ENCODE data around the gene TMEM229B. TPM values are rescaled to one million over a fixed set of nuclear protein-coding genes. Genes with fewer than 3 reads are reported as not detected.

The TMEM229B gene
- polyA plus RNA-seq (2013, experiment 1 of 2; ENCODE audit: insufficient read length): 0.10 TPM
- 0.13 TPM for polyA plus RNA-seq (2013, experiment 2 of 2; ENCODE audit: insufficient read length)

DNA sequence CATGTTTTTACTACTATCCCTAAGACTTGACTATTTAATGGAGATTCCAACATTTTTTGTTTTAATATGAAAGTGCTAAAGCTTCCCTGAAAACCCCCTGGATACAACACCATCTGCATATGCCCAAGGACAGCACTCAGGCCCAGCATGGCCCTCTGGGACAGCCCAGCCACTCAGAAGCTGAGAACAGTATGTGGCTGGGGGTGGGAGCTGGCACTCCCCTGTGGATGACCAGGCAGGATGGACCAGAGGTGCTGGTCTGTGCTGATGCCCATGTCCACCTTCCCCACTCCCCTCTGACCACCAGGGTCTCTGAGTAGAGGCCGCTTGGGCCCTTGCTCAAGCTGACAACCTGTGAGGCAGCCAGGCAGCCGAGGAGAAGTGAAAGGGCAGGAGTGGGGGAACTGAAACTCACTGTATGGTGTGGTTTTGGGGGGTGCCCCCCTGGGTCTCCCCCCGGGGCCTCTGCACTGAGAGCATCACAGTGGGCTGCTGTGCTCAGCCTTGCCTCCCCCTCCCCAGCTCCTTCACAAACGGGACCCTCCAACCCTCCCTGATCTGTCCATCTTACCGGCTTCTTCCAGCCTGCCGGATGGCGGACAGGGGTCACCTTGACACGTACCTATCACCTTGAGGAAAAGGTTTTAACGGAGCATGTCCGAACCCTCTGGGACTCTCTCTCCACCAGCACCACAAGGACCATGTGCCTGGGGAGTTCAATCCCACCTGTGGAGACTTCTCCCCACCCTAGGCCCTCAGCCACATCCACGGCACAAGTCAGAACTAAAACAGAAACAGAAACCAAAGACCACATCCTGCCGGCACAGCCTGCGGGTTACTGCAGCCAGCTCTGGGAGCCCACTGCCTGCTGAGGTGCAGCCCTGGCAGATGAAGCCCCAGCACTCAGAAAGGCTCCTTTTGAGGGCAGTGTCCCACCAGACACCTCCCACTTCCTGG is at the start of gene TMEM229B:
Gene TMEM229B, minus strand, starts transcription at position 785 of the 957 bp plus-strand sequence. CDS start 14,798 bp downstream, outside the sequence.
- DNase-seq: no peak

DNA sequence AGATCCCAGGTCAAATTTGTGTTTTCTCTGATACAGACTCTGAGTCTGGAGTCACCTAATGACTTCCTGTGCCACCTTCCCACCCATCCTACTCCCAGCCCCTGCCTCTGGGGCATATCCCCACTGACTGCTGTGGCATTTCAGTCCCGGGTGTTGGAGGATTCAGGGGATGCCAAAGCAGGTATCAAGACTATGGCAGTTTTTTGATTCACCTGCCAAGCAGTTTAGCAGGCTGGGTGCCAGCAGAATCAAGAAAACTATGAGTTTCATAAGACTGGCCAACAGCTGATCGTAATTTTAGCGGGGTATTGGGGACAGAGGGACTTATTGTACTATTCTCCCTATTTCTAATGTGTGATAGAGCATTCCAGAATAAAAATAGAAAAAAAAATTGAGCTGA is 49.2 kb upstream of the TMEM229B start:
- DNase-seq: no peak

DNA sequence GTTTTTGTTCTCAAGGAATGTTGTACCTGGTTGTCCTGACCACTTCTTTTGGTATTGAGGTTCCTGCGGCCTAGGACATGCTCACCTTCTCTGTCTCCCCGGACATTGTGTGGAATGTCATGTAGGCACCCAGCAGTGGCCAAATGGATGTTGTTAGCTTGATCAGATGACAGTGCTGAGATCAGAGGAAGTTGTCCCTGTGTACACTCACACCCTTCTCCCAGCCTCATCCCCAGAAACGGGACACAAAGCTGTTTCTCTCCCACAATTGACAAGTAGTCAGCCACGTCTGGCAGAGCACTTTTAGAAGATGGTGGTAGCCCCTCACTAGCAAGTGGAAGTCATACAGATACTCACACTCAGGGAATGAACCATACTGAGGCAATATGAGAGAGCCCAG is 47.6 kb upstream of the TMEM229B start:
- no peak for DNase-seq

DNA sequence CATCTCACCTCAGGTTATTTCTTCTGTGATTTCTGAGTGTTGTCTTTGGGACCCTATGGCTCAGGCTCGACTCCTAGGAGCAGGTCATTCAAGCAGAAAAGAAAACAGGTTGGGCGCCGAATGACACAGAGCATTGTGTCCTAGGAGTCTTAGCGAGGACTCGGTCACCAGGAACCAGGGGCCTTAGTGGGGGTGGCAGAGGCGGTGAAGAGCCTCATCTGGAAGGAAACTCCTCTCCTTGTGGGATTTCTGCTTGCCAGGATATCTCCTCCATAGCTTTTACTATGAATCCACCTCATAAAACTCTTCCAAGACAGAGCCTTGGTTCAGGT is 45.2 kb upstream of the TMEM229B start:
- no peak for DNase-seq

DNA sequence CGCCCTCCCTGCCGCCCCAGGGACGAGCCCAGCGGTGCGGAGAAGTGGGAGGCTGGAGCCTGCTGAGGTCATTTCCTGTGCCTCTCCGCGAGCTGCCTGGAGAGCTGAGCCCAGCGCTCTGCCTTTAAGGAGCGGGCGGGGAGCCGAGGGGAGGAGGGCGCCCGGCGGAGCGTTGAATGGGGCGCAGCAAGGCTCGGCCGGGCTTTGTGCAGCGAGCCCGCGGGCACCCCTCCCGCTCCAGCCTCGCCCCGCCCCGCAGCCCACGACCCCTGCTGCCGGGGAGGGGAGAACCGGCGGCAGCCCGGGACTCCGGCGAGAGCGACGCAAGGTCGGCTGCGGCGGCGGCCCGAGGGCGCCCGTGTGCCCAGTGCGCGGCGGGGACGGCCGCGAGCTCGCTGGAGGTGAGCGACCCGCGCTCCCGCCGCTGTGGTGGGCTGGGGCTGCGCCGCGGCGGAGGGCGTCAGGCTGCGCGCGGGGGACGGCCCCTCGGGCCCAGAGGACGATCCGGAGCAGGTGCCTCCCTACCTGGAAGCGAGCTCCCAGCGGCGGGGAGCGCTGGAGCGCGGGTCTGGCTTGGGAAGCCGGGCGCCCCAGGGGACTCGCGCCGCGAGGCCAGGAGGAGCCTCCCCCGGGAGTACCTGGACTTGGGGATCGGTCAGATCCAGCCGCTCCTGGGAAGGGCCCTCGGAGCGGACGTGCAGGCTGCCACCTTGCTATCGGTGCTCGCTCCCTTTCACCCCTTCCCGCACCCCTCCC is 44.7 kb upstream of the TMEM229B start, which contains the start of gene PLEKHH1:
Gene PLEKHH1, plus strand, starts transcription at position 293 of the 756 bp plus-strand sequence. CDS start 8,578 bp downstream, outside the sequence.
- peak; percentile 74 for DNase-seq

DNA sequence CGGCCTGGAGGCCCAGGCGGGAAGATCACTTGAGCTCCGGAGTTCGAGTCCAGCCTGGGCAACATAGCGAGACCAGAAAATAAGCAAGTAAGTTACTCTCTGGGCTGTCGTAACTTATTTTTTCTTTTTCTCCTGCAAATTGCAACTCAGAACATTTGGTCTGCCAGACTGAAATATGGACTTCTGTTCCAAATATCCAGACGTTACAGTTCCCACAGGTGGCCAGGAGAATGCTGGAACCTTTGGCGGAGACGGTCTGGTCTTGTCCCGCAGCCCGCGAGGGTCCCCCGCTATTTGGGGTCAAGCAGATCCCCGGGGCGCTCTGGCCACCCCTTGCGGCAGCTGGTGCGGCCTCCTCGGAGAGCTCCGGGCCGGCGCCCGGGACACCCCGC is 44.1 kb upstream of the TMEM229B start:
- no peak for DNase-seq

DNA sequence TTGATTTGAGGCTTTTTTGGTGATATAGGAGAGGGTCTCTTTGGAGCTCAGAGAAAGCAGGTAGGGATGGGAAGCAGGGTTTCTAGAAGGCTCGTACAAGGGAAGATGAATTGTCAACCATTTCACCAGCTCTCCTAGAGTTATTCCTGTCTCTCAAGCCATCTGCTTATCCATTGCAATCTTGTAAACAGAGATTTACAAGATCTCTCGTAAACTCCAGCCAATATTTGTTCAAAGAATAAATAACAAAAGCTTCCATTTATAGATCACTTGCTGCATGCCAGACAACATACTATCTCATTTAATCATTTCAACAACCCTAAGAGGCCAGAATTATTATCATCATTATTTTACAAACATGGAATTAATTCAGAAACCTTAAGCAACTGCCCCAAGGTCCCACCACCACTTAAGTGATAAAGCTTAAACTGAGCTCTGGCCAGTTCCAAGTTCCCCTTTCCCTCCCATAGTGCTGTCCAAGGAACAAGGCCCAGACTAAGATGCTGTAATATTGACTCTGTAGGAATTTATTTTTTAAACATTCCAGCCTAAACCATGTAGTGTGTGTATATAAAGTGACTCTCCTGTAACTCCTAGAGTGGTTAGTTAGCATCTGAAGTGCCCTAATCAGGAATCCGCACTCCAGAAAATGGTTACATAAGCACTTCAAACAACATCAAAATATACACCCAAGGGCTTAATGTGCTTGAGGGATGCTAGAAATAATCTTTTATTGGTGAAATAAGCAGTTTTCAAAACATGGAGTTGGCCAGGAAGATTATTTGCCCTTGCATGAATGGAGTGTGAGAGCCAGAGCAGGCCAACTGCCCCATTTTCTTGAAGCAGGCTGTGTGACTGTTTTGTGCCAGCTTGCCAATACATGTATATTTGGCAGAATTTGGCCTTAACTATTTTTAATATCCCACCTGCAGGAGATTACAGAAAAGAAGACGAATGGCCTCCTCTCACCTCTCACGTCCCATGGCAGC is 41.7 kb upstream of the TMEM229B start:
- DNase-seq: no peak

DNA sequence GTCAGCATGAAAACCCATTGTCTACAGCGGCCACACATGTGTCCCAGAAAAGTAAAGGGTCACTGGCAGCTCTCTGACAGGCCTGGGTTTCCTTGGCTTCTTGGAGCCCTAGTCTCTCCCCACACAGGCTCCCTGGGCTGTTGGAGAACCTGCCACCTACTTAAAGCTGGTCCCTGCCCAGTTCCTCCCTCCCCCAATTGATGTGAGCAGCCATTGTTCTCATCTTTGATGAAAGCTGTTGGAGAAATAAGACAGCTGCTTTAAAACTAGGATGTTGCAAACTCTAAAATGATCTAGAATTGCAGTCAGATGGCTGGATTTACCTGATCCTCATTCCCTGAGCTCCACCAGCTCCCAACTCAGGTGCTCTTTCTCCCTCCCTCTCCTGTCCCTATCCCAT is 39.8 kb upstream of the TMEM229B start:
- DNase-seq: no peak

DNA sequence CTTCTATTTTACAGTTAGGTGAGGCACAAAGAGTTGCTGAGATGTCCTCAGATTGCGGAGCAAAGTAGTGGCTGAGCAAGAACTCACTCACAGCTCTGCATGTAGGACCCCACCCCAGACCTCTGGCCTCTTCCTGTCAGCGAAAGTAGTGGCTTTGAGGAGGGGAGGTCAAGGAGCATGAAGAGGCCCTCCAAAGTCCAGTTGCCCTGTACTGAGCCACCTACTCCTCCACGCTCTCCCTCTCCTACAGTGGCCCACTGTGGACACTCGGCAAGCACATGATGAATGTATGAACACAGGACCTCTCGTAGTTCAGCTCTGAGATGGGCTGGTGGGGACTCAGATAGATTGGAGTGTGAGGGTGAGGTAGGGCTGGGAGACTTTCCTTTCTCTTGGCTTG is 39.2 kb upstream of the TMEM229B start:
- DNase-seq: no peak

DNA sequence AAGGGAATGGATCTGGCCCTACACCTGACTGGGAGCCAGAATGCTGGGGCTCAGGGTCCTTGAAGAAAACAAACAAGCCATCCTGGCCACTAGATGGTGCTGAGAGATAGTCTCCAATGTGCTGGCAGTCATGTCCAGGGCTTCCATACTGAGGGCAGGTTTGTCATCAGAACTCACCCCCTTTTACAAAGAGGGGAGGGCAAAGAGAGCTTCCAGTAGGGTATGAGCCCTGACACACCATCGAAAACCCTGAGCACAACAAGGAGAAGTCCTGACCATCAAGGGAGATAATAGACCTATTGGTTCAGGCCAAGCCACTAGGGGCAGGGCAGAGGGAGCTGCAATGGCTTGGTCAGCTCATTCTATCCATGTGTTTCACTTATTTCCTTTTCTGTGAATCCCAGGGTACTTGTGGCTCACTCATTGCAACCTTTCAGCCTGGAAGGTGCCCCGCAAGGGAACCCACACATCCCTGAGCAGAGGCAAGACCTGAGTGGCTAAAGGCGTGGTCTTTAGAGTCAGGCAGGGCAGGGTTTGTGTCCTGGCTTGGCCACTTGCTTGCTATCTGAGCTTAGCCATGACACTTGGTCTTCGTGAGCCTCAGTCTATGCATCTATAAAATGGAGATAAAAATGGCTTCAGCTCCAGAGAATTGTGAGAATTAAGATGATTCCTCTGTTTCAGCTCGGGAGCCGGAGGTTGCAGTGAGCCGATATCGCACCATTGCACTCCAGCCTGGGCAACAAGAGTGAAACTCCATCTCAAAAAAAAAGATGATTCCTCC is 38.3 kb upstream of the TMEM229B start:
- peak; percentile 36 for DNase-seq

DNA sequence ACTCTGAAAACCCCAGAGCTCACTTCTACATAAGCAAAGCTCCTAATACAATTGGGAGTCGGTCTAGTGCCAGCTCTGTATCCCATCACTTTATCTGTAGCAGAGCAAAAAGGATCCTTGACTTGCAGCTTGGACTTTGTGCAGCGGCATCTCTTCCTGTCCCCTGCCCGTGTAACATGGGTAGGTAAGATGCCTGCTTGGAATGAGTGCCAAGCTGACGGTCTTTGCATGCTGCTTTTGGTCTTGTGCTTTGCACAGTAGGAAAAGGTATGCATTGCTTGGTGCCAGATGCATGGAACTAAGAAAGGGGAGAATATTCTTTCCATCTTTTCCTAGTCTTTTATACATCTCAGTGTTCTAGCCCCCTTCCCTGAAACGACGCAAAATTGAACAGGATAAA is 37.7 kb upstream of the TMEM229B start:
- no peak for DNase-seq

DNA sequence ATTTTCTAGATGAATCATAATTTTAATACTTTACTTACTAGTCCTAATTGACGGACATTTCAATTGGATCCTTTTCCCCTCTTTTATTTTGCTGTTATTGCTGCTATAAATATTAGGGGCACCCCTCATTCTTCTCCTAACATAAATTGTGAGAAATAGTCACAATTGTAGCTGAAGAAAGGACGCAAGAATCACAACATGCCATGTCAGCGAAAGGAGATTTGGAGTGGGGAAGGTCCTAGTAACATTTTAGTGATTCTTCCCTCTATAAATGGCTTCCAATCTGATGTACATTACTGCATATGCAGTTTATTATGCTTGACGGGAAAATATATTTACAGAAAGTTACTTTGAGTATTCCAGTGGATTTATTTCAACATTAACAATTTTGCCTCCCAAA is 36.9 kb upstream of the TMEM229B start:
- DNase-seq: no peak

DNA sequence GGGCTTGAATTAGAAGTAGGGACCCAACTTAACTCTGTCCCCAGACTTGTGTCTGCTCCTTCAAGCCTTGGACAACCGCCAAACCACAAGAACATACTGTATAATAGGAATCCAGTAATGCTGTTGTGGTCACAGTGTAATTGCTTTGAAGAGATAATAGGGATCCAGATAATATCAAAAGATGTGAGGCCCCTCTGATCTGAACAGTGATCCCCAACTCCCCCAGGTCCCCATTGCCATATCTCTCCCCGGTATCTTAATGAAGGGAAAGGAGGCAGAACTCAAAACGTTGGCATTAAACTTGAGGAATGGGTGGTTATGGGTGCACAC is 36.1 kb upstream of the TMEM229B start:
- peak; percentile 21 for DNase-seq

DNA sequence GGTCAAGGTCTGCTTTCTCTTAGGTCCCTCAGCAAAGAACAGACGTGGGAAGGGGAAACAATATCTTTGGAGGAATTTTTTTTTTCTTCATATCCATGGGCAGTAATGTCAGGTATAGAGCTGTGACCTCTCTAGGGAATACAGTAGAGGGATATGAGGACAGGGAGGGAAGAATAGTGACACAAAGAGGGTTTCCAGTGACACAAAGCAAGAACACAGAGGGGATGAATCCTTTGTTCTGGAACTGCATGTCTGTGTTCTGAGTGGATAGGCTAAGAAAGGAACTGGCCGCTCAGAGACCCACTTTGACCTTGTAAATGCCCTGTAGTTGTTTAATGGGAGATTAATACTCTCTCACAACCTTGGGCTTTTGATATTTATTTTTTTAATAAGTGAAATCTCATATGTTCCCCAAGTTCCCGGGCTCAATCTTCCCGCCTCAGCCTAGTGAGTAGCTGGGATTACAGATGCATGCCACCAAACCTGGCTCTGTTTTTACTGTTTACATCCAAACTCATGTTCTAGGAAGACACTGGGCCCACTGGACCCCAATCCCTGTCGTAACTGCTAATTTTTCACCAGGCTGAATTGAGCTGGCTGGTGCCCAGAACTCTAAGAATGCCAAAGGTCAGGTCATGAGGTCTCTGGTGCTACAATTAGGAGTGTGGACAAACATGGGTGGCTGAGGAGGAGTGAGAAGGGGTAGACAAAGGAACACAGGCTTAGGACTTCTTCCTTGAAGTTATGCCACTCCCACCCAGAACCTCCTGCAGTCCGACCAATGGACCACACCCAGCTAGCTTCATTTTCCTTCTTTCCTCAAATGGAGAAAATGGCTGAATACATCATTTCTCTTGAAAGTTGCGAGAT is 35.5 kb upstream of the TMEM229B start:
- no peak for DNase-seq

DNA sequence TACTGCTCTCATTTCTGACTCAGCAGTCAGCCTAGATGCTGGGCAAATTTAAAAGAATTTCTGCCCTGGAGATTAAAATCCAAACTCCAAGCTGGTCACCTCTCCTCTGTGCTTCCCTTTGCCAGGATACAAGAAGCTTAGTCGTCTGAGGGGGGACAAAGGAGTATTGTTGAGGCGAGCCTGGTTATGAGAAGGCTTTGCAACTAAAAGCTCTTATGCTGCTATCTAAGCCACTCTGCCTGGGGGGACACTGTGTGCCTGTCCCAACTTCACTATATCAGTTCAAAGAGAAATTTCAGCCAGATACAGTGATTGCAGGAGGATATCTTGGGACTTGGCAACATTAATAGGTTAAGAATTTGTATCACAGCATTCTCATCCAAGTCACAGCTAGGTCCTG is 33.7 kb upstream of the TMEM229B start:
- DNase-seq: no peak

DNA sequence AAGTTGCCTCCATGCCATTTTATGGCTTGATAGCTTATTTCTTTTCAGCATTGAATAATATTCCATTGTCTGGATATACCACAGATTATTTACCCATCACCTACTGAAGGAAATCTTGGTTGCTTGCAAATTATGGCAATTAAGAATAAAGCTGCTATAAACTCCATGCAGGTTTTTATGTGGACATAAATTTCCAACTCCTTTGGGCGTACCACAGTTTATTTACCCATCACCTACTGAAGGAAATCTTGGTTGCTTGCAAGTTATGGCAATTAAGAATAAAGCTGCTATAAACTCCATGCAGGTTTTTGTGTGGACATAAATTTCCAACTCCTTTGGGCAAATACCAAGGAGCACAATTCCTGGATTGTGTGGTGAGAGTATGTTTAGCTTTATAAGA is 32.0 kb upstream of the TMEM229B start:
- DNase-seq: no peak

DNA sequence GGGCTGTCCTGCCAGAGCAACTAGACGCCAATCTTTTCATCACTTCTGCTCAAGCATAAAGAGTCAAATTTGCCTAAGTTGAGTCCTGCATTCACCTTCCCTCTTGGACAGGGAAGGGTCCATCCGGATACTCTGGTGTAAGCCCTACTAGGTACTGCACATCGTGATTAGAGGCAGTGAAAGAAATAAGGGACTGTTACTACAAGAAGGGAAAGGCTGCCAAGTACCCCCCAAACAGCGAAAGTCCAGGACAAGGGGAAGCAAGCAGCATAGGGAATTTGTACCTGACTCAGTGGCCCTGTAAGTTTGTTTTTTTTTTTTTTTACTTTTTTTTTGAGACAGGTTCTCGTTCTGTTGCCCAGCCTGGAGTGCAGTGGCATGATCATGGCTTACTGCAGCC is 30.9 kb upstream of the TMEM229B start:
- no peak for DNase-seq

DNA sequence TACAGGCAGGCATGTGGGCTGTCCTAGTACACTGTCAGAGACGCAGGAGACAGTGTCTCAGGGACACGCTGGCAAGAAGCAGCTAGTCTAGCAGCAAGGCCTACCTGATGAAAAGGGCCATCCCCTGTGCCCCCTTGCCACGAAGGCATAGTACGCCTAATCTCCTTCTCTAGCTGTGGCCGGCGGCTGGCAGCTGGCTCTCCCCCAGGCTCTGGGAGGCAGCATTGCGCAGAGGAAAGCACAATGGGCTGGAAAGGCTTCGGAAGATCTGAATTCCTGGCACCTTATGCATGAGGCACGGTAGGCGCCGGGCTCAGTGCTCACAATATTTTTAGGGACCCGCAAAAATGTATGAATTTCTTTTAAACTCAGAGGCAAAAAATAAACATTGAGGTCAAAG is 28.6 kb upstream of the TMEM229B start:
- peak; percentile 34 for DNase-seq

DNA sequence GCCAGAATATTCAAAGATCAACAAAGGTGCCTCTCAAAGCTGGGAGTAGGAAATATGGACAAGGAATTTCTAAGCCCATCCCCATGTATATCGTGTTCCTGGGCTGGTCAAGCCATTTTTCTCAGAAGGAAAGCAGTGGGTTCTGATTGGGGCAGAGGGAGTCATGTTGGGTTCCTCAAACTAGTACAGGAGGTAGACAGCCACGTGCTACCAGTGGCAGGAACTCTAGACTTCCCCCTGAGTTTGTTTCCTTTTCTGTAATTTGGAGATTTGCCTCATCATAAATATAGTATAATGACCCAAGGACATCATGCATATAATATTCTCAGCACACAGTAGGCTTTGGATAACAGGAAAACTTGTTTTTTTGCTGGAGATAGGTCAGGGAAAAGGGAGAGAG is 28.2 kb upstream of the TMEM229B start:
- no peak for DNase-seq

DNA sequence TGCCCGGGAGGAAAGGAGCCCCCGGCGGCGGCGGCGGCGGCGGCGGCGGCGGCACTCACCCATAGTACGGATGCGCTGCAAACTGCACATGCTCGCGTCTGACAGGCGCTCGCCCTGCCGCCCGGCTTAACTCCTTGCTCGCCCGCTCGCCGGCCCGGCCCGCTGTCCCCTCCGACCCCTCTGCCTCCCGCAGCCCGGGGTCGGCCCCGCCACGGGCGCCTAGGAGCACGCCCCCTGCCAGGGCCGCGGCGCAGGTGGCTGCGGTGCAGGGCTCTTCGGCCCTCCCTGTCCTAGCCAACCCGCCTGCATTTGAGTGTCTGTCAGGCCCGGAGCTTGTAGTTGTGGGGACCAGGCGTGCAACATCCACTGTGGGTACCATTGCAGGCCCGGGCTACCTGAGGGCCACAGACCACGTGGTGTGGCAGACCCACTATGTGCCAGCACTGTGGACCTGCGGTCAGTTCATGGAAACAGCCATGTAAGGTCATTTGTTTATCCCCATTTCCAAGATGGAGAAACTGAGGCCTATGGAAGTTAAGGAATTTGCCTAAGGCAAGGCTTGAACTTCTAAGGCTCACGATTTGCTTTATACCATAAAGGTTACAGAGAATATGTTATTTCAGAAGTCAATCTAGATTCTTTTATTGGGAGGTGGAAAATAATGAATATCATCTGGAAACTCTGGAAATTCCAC is 27.0 kb upstream of the TMEM229B start:
- no peak for DNase-seq
